Trophoblast cell (in vitro differentiated cells and primary cell): Measurements from ENCODE around the gene GPBAR1.

Experiments
- DNase-seq, 2 donors: peaks; one replicate each; pipeline ENCODE4 v3.0.0-alpha.2; 2016
- H2AFZ ChIP-seq: 2 replicates; pipeline ENCODE4 v1.6.1; 2013; ENCODE audit warnings: low read length, moderate library complexity, mild to moderate bottlenecking; ENCODE audit not compliant: insufficient read depth, poor library complexity
- H2AK5ac ChIP-seq: 2 replicates; pipeline ENCODE4 v1.6.1; 2013; ENCODE audit warnings: mild to moderate bottlenecking, low read length
- H2BK120ac ChIP-seq: 2 replicates; pipeline ENCODE4 v1.6.1; 2013; ENCODE audit warnings: low read length, mild to moderate bottlenecking, moderate library complexity; ENCODE audit not compliant: insufficient read depth, poor library complexity
- H2BK12ac ChIP-seq: 2 replicates; pipeline ENCODE4 v1.6.1; 2013; ENCODE audit warnings: mild to moderate bottlenecking, low read length, moderate library complexity
- H2BK5ac ChIP-seq: 2 replicates; pipeline ENCODE4 v1.6.1; 2013; ENCODE audit warnings: low read length, low read depth, moderate library complexity, mild to moderate bottlenecking; ENCODE audit not compliant: poor library complexity
- H3K14ac ChIP-seq: 2 replicates; pipeline ENCODE4 v1.6.1; 2013; ENCODE audit warnings: mild to moderate bottlenecking, low read length
- H3K18ac ChIP-seq: 2 replicates; pipeline ENCODE4 v1.6.1; 2013; ENCODE audit warnings: mild to moderate bottlenecking, low read length
- H3K23ac ChIP-seq: 2 replicates; pipeline ENCODE4 v1.6.1; 2013; ENCODE audit warnings: low read length
- H3K27ac ChIP-seq: 2 replicates; pipeline ENCODE4 v1.5.1; 2013; ENCODE audit warnings: low read depth, mild to moderate bottlenecking, inconsistent platforms, low read length, moderate library complexity
- H3K27me3 ChIP-seq: 2 replicates; pipeline ENCODE4 v1.6.1; 2013; ENCODE audit warnings: inconsistent platforms, mild to moderate bottlenecking, low read length, moderate library complexity; ENCODE audit not compliant: insufficient read depth
- H3K36me3 ChIP-seq, 2 experiments: 1 replicate in 1 of 2; 2 replicates in 1 of 2; pipeline ENCODE4 v1.6.1; 2013; ENCODE audit warnings: low read length in 2 of 2, mild to moderate bottlenecking in 2 of 2, moderate library complexity in 1 of 2; ENCODE audit not compliant: insufficient read depth in 2 of 2, control insufficient read depth in 1 of 2
- H3K4ac ChIP-seq: 2 replicates; pipeline ENCODE4 v1.6.1; 2013; ENCODE audit warnings: low read depth, mild to moderate bottlenecking, low read length, moderate library complexity
- H3K4me1 ChIP-seq, 2 experiments: 1 replicate in 1 of 2; 2 replicates in 1 of 2; pipeline ENCODE4 v1.6.1; 2013; ENCODE audit warnings: low read length in 2 of 2, mild to moderate bottlenecking in 2 of 2, moderate library complexity in 1 of 2; ENCODE audit not compliant: insufficient read depth in 2 of 2, control insufficient read depth in 1 of 2
- H3K4me2 ChIP-seq: 2 replicates; pipeline ENCODE4 v1.6.1; 2013; ENCODE audit warnings: inconsistent platforms, mild to moderate bottlenecking, low read length, moderate library complexity
- H3K4me3 ChIP-seq: 2 replicates; pipeline ENCODE4 v1.5.1; 2013; ENCODE audit warnings: mild to moderate bottlenecking, low read depth, low read length, inconsistent platforms
- H3K79me1 ChIP-seq: one replicate; pipeline ENCODE4 v1.6.1; 2013; ENCODE audit warnings: low read length
- H3K79me2 ChIP-seq: 2 replicates; pipeline ENCODE4 v1.6.1; 2013; ENCODE audit warnings: low read length, mild to moderate bottlenecking; ENCODE audit not compliant: control insufficient read depth, insufficient read depth, poor library complexity
- H3K9ac ChIP-seq: 2 replicates; pipeline ENCODE4 v1.6.1; 2013; ENCODE audit warnings: mild to moderate bottlenecking, low read length
- H3K9me3 ChIP-seq: 2 replicates; pipeline ENCODE4 v1.6.1; 2013; ENCODE audit warnings: low read depth, mild to moderate bottlenecking, control low read depth, inconsistent platforms, low read length; ENCODE audit not compliant: insufficient read depth
- H4K12ac ChIP-seq: 2 replicates; pipeline ENCODE4 v1.6.1; 2013; ENCODE audit warnings: low read depth, mild to moderate bottlenecking, low read length, moderate library complexity
- H4K8ac ChIP-seq: 2 replicates; pipeline ENCODE4 v1.6.1; 2013; ENCODE audit warnings: low read depth, mild to moderate bottlenecking, low read length, moderate library complexity
- H4K91ac ChIP-seq: one replicate; pipeline ENCODE4 v1.6.1; 2013; ENCODE audit warnings: low read depth, mild to moderate bottlenecking, low read length, moderate library complexity
- WGBS: extraction: QIAGEN DNeasy Blood & Tissue Kit; methylation state at CpG from one replicate; pipeline ENCODE4 v1.1.7; 2013; ENCODE audit warnings: missing lambda C conversion rate; ENCODE audit not compliant: insufficient read length, insufficient coverage; ENCODE audit errors: extremely low coverage; 5-methylcytosine and 5-hydroxymethylcytosine counted together

The GPBAR1 gene

DNA sequence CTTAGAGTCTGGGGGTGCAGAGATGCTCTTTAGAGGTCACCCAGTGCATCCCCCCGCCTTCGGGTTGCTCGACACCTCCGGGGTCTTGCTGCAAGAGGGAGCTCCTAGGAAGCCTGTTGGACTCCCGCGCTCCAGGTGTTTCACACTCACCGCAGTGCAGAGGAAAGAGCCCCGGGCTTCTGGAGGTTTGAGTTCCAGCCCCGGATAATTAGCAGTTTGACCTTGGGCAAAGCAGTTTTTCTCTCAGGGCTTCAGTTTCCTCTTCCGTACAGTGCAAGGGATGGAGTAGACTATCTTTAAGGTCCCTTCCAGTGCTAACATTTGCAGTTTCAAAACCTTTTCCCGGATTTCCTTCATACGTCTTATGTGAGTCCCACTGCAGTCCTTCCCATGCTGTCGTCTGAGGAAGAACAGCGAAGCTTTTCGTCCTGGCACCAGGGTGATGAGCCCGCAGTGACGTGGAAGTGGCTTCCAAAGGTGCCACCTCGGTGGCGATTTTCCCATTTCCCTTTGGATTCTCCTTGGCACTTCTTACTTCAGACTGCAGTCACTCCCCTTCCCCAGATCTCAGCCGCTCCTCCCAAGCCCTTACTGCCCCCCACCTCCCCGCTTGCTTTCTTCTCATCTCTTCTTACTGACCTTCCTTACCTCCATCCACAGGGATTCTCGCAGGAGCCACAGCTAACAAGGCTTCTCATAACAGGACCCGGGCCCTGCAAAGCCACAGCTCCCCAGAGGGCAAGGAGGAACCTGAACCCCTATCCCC lies 10.1 kb downstream of the GPBAR1 start:
- no CpG with 5 or more reads among the region's 23 CpGs for WGBS
- peak overlapping the region; percentile 86 for H4K8ac ChIP-seq
- no peak overlapping the region for H2AK5ac ChIP-seq
- H3K79me1 ChIP-seq, result peaks cover 6% of the 10 kb centered on the region
- peak overlapping the region; percentile 71 for H3K4ac ChIP-seq
- H3K36me3 ChIP-seq, result peaks cover 41 to 43% of the 10 kb centered on the region in 2 experiments
- H3K18ac ChIP-seq, result peak overlapping the region; percentile 32
- H2BK12ac ChIP-seq, result no peak overlapping the region
- peak overlapping the region; percentile 85 for H3K4me3 ChIP-seq
- peak overlapping the region; percentile 23 for H3K27ac ChIP-seq
- H3K9me3 ChIP-seq, result no peaks in the 10 kb centered on the region
- H2AFZ ChIP-seq, result peak overlapping the region; percentile 69
- peaks cover 9% of the 10 kb centered on the region for H3K79me2 ChIP-seq
- H2BK120ac ChIP-seq, result peak overlapping the region; percentile 34
- H3K14ac ChIP-seq, result peak overlapping the region; percentile 83
- peak; percentile 52 to 67 for DNase-seq
- peak overlapping the region; percentile 92 for H3K4me2 ChIP-seq
- peak overlapping the region; percentile 81 for H4K91ac ChIP-seq
- H3K9ac ChIP-seq, result peak overlapping the region; percentile 88
- peaks cover 5 to 12% of the 10 kb centered on the region in 2 experiments for H3K4me1 ChIP-seq
- no peaks in the 10 kb centered on the region for H3K27me3 ChIP-seq
- H2BK5ac ChIP-seq, result peak overlapping the region; percentile 49
- no peak overlapping the region for H3K23ac ChIP-seq
- peak overlapping the region; percentile 45 for H4K12ac ChIP-seq

DNA sequence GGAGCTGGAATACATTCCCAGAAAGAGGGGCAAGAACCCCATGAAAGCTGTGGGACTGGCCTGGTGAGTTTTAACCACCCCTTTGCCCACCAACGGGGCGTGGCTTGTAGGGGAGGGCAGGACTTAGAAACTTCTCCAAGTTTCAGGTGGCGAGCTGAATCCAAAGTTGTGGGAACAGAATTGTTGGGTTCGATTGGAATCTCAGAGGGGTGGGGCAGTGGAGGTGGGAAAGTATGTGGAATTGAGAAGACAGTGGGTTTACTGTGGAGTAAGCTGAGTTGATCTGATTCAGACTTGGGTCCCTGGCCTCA lies 10.6 kb downstream of the GPBAR1 start:
- H4K91ac ChIP-seq, result peak overlapping the region; percentile 22
- no peak overlapping the region for H3K18ac ChIP-seq
- H3K27ac ChIP-seq, result no peak overlapping the region
- H3K9me3 ChIP-seq, result no peaks in the 10 kb centered on the region
- H3K23ac ChIP-seq, result no peak overlapping the region
- no peak overlapping the region for H2AK5ac ChIP-seq
- H2AFZ ChIP-seq, result no peak overlapping the region
- H3K36me3 ChIP-seq, result peaks cover 40 to 43% of the 10 kb centered on the region in 2 experiments
- no peak overlapping the region for H2BK5ac ChIP-seq
- H3K4me1 ChIP-seq, result peaks cover 5 to 12% of the 10 kb centered on the region in 2 experiments
- no peak overlapping the region for H3K4me3 ChIP-seq
- peaks cover 9% of the 10 kb centered on the region for H3K79me2 ChIP-seq
- WGBS, result no CpG with 5 or more reads among the region's 4 CpGs
- peak overlapping the region; percentile 24 for H3K4ac ChIP-seq
- no peaks in the 10 kb centered on the region for H3K27me3 ChIP-seq
- H3K4me2 ChIP-seq, result peak overlapping the region; percentile 92
- H2BK12ac ChIP-seq, result no peak overlapping the region
- peak overlapping the region; percentile 23 for H4K12ac ChIP-seq
- H3K79me1 ChIP-seq, result peaks cover 6% of the 10 kb centered on the region
- DNase-seq, result no peak
- no peak overlapping the region for H4K8ac ChIP-seq
- H3K9ac ChIP-seq, result no peak overlapping the region
- no peak overlapping the region for H3K14ac ChIP-seq
- H2BK120ac ChIP-seq, result no peak overlapping the region

DNA sequence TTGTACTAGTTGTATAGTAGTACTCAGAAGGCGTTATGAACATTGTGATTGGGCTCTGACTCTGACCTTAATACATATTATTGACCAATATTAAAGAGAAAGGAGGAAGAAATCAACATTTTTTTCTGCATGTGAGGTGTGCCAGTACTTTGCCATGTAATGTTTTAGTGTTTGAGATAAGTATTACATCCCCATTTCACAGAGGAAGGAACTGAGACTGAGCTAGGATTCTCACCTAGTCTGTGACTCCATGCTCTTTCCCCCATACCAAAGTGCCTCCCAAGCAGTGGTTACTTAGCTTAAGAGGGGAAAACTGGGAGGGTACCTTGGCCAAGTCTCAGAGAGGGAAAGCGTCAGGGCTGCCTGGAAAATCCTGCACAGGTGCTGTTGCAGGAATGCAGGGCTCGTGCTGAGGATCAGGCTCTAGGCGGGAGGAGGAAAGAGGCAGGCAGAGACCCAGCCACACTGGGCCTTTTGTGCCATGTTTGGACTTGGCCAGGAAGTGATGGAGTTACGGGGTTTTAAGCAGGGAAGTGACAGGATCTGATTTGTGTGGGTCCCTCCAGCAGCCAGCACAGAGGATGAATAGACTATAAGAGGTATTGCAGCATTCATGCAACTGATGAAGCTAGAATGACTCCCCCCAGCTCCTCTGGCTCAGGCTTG lies 11.2 kb downstream of the GPBAR1 start:
- no CpG with 5 or more reads among the region's 5 CpGs for WGBS
- Histone ChIP-seq H2AFZ (no peak overlapping the region), H3K27ac (no peak overlapping the region), H3K4me3 (no peak overlapping the region), H4K8ac (no peak overlapping the region), H2AK5ac (no peak overlapping the region), H3K14ac (no peak overlapping the region), H4K91ac (no peak overlapping the region), H3K36me3 (peaks cover 40 to 43% of the 10 kb centered on the region in 2 experiments), H4K12ac (no peak overlapping the region), H2BK120ac (no peak overlapping the region), H3K79me1 (peaks cover 6% of the 10 kb centered on the region), H3K27me3 (no peaks in the 10 kb centered on the region), H3K9me3 (no peaks in the 10 kb centered on the region), H3K4me1 (peaks cover 5 to 12% of the 10 kb centered on the region in 2 experiments), H3K9ac (no peak overlapping the region), H3K23ac (no peak overlapping the region), H2BK5ac (no peak overlapping the region), H2BK12ac (no peak overlapping the region), H3K79me2 (peaks cover 9% of the 10 kb centered on the region), H3K18ac (no peak overlapping the region), H3K4ac (no peak overlapping the region), H3K4me2 (no peak overlapping the region)
- DNase-seq, result no peak

DNA sequence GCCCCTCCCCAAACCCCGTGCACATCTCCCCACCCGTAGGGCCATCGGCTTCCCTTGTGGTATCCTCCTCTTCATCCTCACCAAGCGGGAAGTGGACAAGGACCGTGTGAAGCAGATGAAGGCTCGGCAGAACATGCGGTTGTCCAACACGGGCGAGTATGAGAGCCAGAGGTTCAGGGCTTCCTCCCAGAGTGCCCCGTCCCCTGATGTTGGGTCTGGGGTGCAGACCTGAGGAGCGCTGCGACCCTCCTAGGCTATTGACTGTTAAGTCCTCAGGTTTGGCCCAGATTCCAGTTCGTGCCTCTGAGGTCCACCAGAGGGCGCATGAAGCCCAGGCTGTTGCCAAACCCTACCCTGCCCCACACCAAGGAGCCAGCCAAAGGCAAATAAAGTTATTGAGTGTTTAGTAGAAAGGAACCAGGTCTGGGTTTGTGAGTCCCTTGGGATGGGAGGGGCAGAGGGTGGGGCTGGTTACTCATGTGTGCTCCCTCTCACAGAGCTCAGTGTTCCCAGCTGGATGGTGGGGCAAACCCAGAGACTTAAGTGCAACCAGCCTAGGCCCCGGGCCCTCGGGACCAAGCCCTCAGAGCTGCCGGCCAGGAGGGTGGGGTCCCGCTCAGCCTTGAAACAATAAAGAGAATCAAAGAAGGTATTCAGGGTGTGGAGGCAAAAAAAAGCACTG lies 11.9 kb downstream of the GPBAR1 start:
- H4K8ac ChIP-seq, result no peak overlapping the region
- no peak overlapping the region for H3K18ac ChIP-seq
- no CpG with 5 or more reads among the region's 18 CpGs for WGBS
- H3K9me3 ChIP-seq, result no peaks in the 10 kb centered on the region
- no peak overlapping the region for H4K91ac ChIP-seq
- H3K4ac ChIP-seq, result no peak overlapping the region
- no peaks in the 10 kb centered on the region for H3K27me3 ChIP-seq
- no peak overlapping the region for H2AK5ac ChIP-seq
- peaks cover 6% of the 10 kb centered on the region for H3K79me1 ChIP-seq
- H3K36me3 ChIP-seq, result peaks cover 40 to 43% of the 10 kb centered on the region in 2 experiments
- no peak overlapping the region for H3K4me2 ChIP-seq
- no peak overlapping the region for H3K9ac ChIP-seq
- H3K14ac ChIP-seq, result no peak overlapping the region
- H2AFZ ChIP-seq, result no peak overlapping the region
- H4K12ac ChIP-seq, result peak overlapping the region; percentile 46
- no peak overlapping the region for H2BK5ac ChIP-seq
- no peak overlapping the region for H2BK12ac ChIP-seq
- no peak overlapping the region for H3K4me3 ChIP-seq
- H2BK120ac ChIP-seq, result no peak overlapping the region
- peaks cover 5 to 12% of the 10 kb centered on the region in 2 experiments for H3K4me1 ChIP-seq
- H3K23ac ChIP-seq, result no peak overlapping the region
- H3K79me2 ChIP-seq, result peaks cover 9% of the 10 kb centered on the region
- H3K27ac ChIP-seq, result no peak overlapping the region
- DNase-seq, result peak; percentile 85 to 95
